ENCODE measurements around the gene LYPD4. TPM values are rescaled to one million over a fixed set of nuclear protein-coding genes. Genes with fewer than 3 reads are reported as not detected.
"Not testable (repeated sequence)": the region's sequence is repeated elsewhere in the genome, so short reads cannot be mapped to it uniquely, and the experiment has no call there.

LYPD4 gene
- total RNA-seq, 1 experiment from 2014 or later: not detected

DNA sequence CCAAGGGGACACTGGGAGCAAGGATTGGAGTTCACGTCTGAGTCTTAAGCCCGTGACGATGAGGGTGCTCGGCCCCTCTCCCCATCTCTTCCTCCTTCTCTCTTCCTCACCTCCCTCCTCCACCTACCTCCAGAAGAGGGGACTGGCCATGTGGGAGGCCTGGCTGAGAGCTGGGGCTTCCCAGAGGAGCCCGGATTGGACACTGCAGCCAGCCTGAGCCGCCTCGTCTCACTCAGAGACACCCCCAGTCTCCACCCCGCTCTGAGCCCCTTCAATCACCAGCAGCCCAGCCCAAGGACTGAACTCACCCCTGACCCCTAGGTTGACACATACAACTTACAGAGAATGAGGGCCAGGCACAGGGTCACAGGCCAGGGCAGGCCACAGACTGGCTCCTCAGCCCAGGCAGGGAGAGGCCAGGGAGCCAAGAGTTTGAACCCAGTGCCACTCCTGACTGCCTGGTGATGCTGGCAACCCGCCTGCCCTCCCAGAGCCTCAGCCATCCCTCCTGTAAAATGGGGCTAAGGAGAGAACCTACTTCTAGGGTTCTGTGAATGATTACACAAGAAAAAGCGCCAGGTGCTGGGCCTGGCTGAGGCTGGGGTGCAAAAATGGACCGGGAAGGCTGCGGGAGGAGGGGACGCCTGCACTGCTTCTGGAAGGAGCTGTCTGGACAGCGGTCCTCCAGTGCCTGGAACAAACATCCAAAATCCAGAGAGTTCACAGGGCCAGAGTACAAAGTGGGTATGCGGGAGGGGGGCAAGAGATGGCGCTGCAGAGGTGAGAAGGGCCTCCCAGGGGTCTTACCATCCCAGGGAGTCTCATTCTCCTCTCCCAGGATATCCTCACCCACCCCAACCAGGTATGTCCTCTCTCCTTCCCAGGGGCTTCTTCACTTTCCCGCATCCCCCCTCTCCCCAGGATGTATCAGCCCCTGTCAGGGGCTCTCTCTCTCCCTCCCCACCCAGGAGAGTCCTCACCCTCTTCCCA is 33.7 kb upstream of the LYPD4 start:
- DNase-seq: no peak
- Histone ChIP-seq H3K4me3 (no peak overlapping the region), H3K36me3 (peaks cover 2% of the 10 kb centered on the region; the same call in 1 of the 2 replicates), H3K27me3 (no peaks in the 10 kb centered on the region), H3K9me3 (no peaks in the 10 kb centered on the region)

DNA sequence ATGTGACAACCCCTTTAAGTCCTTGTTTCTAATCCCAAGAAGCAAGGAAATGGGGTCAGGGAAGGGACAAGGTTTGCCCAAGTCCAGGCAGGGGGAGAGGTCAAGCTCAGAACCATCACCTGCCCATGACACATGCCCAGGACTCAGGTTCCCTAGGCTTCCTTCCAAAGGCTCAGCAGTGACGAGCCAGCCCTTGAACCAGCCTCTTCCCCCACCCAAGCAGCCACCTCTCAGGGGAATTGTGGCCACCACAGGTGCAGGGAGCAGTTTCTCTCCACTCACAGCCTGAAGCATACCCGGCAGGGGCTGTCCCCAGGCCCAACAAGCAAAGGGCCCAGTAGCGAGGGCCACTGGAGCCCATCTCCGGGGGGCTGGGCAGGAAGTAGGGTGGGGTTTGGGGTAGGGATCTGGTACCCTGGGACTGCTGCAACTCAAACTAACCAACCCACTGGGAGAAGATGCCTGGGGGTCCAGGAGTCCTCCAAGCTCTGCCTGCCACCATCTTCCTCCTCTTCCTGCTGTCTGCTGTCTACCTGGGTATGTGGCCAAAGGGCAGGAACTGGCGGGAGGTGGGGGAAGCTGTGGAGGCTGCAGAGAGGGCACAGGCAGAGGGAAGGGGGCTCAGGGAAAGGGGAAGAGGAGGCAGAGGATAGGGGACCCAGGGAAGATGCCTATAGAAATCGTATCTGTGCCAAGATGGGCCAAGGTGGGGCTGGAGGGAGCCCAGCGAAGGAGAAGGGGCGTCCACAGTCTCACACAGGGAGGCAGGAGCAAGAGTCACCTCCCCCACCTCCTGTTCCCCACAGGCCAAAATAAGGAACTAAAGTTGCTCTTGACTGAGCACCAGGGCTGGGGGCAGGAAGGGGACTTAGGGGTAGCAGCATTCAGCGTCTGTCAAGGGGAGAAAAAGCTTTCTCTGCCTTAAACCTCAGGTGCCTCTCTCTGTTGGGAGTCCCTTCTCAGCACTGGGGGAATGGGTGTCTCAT is 32.7 kb upstream of the LYPD4 start, which contains the start of gene CD79A:
TSS of gene CD79A (plus strand) at position 433 of the 986 bp plus-strand sequence. CDS start at position 459, 26 bp downstream.
- H3K27me3 ChIP-seq: no peaks in the 10 kb centered on the region
- H3K4me3 ChIP-seq: no peak within 1 kb of the TSS
- peaks cover 7% of the 10 kb centered on the region for H3K36me3 ChIP-seq
- peaks cover 2% of the 10 kb centered on the region; the same call in 1 of the 2 replicates for H3K9me3 ChIP-seq
- DNase-seq: no peak

DNA sequence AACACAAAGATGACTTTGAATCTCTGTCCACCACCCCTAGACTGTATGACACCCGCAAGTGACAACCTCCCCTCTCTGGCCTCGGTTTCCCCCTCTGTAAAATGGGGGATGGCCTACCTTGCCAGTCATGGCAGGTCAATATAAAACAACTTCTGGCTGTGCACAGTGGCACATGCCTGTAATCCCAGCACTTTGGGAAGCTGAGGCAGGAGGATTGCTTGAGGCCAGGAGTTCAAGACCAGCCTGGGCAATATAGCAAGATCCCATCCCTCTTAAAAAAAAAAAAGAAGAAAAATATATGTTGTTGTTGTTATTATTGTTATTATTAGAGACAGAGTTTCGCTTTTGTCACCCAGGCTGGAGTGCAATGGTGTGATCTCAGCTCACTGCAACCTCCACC is 31.5 kb upstream of the LYPD4 start:
- H3K27me3 ChIP-seq, H3K4me3 ChIP-seq, H3K9me3 ChIP-seq, DNase-seq: not testable (repeated sequence)
- peaks cover 19% of the 10 kb centered on the region for H3K36me3 ChIP-seq

DNA sequence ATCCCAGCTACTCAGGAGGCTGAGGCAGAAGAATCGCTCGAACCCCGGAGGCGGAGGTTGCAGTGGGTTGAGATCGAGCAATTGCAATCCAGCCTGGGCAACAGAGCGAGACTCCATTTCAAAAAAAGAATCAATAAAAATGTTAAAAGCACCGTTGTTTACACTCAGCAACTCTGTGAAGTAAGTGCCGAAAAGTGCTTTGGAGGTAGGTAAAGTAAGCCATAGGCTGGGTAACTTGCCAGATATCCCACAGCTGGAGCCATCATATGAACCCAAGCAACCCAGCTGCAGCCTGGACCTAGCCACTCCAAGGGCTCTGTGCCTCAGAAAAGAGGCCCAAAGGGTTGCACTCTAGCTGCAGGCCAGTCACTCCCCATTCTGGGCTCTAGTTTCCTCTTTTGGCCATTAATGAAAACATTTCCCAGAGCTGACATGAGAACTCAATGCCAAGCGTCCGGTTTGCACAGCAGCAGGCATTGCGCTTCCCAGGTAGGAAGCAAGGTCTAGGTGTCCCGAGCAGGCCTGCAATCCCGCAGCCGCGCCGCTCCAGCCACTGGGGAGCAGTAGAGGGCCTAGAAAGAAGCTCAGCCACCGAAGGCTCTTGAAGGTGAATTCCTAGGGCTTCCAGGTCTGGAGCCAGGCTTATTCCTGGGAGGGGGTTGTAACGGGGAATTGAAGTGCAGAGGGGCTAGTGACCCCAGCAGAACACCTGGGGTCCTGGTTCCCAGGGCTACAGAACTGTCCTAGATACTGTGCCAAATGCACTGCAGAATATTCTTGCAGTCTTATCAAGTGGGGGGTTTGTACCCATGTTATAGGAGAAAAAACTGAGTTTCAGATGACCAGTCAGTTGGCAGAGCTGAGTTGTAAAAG is 28.5 kb upstream of the LYPD4 start:
- H3K4me3 ChIP-seq: no peak overlapping the region
- DNase-seq: peak; percentile 66
- H3K36me3 ChIP-seq: peaks cover 49% of the 10 kb centered on the region
- no peaks in the 10 kb centered on the region for H3K27me3 ChIP-seq
- peaks cover 2% of the 10 kb centered on the region; the same call in 1 of the 2 replicates for H3K9me3 ChIP-seq

DNA sequence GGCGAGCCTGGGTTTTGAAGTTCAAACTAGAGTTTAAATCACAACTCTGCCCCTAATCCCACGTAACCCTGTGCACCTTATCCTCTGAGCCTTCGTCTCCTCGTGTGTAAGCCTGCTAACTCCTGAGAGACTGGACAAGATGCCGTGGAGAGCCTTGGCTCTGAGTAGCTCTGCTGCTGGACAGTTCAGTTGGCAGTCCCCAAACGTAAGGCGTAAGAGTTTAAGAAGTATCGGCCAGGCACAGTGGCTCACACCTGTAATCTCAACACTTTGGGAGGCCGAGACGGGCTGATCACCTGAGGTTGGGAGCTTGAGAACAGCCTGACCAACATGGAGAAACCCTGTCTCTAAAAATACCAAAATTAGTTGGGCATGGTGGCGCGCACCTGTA is 27.9 kb upstream of the LYPD4 start:
- peaks cover 55% of the 10 kb centered on the region for H3K36me3 ChIP-seq
- H3K27me3 ChIP-seq: no peaks in the 10 kb centered on the region
- no peak overlapping the region for H3K4me3 ChIP-seq
- DNase-seq: no peak
- peaks cover 2% of the 10 kb centered on the region; the same call in 1 of the 2 replicates for H3K9me3 ChIP-seq

DNA sequence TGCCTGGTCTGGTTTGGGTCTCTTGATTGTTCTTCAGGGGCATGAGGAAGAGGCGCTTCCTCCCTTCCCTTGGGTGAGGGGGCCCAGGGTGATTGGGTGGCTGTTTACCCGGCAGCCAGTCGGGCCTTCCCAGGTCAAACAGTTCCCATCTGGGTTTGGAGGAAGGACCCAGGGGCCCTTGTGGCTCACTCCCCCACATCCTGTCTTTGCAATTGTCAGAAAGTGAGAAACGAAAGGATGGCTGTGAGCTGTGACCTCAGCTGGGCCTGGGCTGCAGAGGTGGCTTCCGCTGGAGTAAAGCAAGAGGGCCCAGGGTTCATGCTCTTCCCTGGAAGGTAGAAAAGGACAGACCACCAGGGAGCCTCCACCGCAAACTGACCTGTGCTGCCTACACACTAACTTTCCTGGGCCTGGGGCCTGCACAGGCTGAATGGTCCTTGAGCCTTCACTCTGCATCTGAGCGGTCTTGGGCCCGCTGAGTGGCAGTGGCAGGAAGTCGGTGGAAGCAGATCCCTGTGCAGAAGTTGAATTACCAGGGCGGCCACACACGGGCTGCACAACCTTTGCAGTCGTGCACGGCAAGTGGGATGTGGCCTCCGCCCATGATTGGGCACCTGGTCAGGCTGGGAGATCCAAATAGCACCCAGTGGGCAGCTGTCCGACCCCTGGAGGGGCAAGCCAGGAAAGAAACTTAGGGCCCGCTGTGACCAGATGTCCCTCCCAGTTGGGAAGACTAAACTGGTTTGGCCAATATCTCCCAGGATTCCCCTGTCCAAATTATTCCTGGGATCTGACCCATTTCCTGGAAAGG is 27.3 kb upstream of the LYPD4 start:
- peaks cover 61% of the 10 kb centered on the region for H3K36me3 ChIP-seq
- DNase-seq: no peak

DNA sequence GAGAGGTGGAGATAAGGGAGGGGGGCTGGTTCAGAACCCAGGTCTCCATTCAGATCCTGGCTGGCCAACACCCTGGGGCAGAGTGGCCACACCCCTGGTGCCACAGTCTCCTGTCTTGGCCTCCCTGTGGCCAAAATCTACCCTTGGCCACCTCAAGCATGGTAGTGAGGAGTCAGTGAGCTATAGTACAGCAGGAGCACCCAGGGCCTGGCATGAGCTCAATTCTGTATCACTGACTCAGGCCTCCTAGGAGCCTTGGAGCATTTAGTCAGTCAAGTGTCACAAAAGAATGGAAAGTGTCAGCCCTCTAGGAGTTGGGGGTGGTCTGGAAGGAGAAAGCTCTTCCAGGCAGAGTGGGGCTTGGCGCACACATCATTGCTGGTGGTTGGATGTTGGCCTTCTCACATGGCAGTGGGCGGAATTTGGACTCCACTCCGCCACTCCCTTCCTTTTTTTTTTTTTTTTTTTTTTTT is 26.0 kb upstream of the LYPD4 start:
- Histone ChIP-seq H3K4me3 (no peak overlapping the region), H3K36me3 (peaks cover 74% of the 10 kb centered on the region), H3K9me3 (peaks cover 2% of the 10 kb centered on the region; the same call in 1 of the 2 replicates), H3K27me3 (no peaks in the 10 kb centered on the region)
- peak; percentile 80 for DNase-seq

More for the DNA sequence above, 27.3 kb upstream of the LYPD4 start:
- Histone ChIP-seq H3K4me3 (no peak overlapping the region), H3K27me3 (no peaks in the 10 kb centered on the region), H3K9me3 (peaks cover 2% of the 10 kb centered on the region; the same call in 1 of the 2 replicates)

DNA sequence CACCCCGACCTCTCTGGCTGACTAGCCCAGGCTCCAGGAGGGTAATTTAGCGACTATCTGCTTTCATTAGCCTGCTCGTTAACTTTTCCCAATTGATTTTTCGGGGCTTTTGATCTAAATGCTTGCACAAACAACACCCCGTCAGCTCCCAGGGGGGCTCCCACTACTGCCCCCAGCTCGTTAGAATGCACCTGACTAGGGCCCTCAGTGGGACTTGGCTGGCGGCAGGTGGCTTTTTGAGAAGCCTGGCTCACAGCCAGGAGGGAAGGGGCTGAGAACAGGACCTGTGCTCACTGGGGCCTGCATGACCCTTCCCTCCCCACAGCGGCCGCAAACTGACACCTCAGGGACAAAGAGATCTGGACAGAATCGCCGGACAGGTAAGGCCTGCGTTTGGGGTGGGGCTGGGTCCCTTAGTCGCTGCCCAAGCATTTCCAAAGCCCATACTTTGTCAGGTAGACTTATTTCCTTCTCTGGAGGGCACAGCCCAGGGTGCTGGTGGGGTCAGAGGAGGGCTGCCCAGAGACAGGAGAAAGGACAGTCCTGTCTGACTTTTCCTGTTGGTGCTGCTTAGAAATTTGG is 25.0 kb upstream of the LYPD4 start:
- DNase-seq: no peak
- no peaks in the 10 kb centered on the region for H3K27me3 ChIP-seq
- H3K36me3 ChIP-seq: peaks cover 84% of the 10 kb centered on the region

DNA sequence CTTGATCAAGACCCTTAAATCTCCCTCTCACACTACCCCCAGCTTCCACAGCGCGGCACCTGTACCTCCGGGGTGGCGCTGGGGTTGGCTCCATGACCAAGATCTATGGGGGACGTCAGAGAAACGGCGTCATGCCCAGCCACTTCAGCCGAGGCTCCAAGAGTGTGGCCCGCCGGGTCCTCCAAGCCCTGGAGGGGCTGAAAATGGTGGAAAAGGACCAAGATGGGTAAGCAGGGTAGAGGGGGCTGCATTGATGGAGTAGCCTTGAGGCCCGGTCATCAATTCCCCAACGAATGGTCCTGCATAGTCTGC is 24.5 kb upstream of the LYPD4 start:
- Histone ChIP-seq H3K27me3 (0 out of 2 replicates have a peak, but pooled peaks cover under 1% of the 10 kb centered on the region), H3K4me3 (no peak overlapping the region), H3K36me3 (peaks cover 89% of the 10 kb centered on the region), H3K9me3 (peaks cover 2% of the 10 kb centered on the region; the same call in 1 of the 2 replicates)
- DNase-seq: no peak

More for the DNA sequence above, 25.0 kb upstream of the LYPD4 start:
- Histone ChIP-seq H3K4me3 (no peak overlapping the region), H3K9me3 (peaks cover 2% of the 10 kb centered on the region; the same call in 1 of the 2 replicates)

DNA sequence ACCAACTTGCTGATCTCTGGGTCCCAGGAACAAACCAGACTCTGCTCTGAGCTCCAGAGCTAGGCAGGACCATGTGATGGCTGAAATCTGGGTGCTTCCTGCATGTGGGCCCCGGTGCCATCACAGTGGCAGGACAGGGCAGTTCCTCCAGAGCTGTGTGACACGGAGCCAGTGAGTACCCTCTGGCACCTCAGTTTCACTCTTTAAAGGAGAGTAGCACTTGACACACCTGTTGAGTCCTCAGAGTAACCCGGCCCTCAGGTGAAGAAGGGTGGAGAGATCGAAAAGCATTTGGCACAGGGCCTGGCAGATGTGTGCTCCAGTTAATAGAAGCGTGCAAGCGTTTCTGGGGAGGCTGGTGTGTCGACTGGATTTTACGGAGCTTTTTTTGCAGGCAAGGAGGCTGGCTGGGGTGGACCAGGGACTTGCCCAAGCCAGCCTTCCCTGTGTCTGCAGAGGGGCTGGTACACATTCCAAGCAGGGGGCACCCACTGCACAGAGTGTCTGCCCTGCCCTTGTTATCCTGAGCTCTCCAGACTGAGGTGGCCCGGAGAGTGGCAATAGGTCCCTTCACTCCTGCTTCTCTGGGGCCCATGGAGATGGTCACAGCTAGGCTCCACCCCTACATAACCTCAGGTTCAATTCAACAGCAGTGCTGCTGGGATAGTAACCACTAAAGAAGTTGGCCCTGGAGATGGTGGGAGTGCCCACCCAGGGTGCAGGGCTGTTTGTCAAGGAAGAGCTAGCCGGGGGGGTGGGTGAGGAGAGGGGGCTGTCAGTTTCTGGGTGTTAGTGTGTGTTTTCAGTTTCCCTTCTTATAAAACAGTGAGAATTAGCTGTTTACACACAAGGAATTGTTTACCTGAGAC is 23.9 kb upstream of the LYPD4 start:
- 0 out of 2 replicates have a peak, but pooled peaks cover 2% of the 10 kb centered on the region for H3K27me3 ChIP-seq
- H3K4me3 ChIP-seq: no peak overlapping the region
- peaks cover 2% of the 10 kb centered on the region; the same call in 1 of the 2 replicates for H3K9me3 ChIP-seq
- H3K36me3 ChIP-seq: peaks cover 95% of the 10 kb centered on the region
- DNase-seq: no peak

DNA sequence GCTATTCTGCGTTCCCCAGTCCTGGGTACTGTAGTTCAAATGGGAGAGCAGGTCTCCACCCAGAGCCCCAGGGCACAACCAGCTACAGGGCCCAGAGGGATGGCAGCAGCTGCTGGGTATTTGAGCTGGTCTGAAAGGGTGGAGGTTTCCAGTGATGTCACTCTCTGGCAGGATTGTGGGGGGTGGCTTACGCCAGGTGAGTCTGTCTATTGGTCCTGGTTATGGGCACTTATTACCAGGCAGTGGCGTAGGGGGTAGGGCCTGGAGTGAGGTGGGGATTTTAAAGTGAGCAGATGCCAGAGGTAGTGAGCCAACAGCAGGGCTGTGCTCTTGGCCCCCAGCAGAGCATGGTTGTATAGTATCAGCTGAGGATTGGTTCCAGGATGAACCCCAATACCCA is 21.8 kb upstream of the LYPD4 start:
- H3K36me3 ChIP-seq: peaks cover 100% of the 10 kb centered on the region

DNA sequence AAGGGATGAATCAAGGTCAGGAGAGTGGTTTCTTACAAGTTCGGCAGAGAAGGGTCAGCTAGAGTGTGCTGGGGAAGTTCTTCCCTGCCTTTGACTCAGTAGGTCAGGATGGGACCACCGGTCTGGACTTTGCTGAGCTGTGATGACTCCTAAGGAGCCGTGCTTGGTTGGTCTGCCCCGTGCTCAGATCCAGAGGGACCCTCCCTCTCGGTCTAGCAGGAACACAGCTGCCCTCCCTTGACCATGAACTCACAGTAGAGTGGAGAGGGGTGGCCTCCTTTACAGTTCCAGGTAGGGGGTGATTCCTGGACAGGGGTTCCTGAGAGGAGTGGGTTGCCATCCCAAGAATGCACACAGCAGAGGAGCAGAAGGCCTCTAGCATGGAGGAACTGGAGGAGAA is 19.9 kb upstream of the LYPD4 start:
- H3K27me3 ChIP-seq: 0 out of 2 replicates have a peak, but pooled peaks cover 2% of the 10 kb centered on the region
- DNase-seq: no peak
- H3K36me3 ChIP-seq: peaks cover 91% of the 10 kb centered on the region
- H3K9me3 ChIP-seq: no peaks in the 10 kb centered on the region
- H3K4me3 ChIP-seq: no peak overlapping the region

More for the DNA sequence above, 21.8 kb upstream of the LYPD4 start:
- no peak overlapping the region for H3K4me3 ChIP-seq
- no peak for DNase-seq
- H3K27me3 ChIP-seq: 0 out of 2 replicates have a peak, but pooled peaks cover 2% of the 10 kb centered on the region
- H3K9me3 ChIP-seq: no peaks in the 10 kb centered on the region

DNA sequence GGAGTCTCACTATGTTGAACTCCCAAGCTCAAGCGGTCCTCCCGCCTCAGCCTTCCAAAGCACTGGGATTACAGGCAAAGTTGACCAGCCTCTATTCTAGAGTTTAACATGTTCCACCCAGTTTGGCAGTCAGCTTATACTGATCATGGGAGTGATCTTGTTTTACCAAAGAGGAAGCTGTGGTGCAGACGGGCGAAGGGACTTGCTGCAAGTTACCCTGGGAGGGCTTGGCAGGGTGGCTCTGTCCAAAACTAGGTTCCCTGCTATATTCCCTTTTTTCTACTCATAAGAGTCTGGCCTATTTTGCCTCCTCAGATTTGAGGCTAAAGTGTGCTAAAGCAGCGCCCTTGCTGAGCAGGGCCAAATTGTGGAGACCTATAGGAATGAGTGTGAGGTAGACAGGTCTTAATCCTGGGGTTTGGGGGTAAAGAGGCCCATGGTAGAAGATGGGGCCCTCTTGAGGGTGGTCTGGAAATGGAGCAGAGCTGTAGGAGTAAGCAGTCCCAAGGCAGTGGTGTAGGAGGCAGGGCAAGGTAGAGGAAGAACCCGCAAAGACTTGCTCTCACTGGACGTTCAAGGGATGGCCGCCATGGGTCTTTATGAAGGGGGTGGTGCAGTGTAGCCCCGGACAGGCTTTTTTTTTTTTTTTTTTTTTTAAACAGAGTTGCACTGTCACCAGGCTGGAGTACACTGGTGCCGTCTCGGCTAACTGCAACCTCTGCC is 18.9 kb upstream of the LYPD4 start:
- Histone ChIP-seq H3K9me3 (no peaks in the 10 kb centered on the region), H3K4me3 (peak overlapping the region; percentile 100; the same call in 1 of the 2 replicates), H3K36me3 (peaks cover 81% of the 10 kb centered on the region), H3K27me3 (0 out of 2 replicates have a peak, but pooled peaks cover 2% of the 10 kb centered on the region)
- DNase-seq: no peak
